IMR-90 (cell line): Measurements from ENCODE around the gene KLHL36. TPM values are rescaled to one million over a fixed set of nuclear protein-coding genes. Genes with fewer than 3 reads are reported as not detected.

Experiments
- ATAC-seq: fragments of 200-7000 bp; cut with Tn5 transposase; 2 replicates; pipeline ENCODE4 v1.9.1; 2020; ENCODE audit warnings: low read depth, mild to moderate bottlenecking, moderate library complexity
- BruUV-seq: library from RNA; stranded (reverse); fragments of 400-500 nt; replicated peaks from 2 replicates; lab custom pipeline; 2021; lab: Mats Ljungman, UMichigan
- CTCF ChIA-PET: fragments of 300-600 bp; formaldehyde crosslinking; extraction: SDS; loops from one replicate; lab custom pipeline; 2021; ENCODE audit warnings: antibody characterized with exemption; lab: Yijun Ruan, JAX
- POLR2A ChIA-PET: fragments of 300-600 bp; sonication (Branson Sonifier 250); formaldehyde crosslinking; loops from one replicate; lab custom pipeline; 2022; ENCODE audit warnings: antibody characterized with exemption; ENCODE audit not compliant: unreplicated experiment; lab: Charles Lee
- DNase-seq: peaks from one replicate; pipeline ENCODE4 v3.0.0; 2013
- H2AFZ ChIP-seq: replicated peaks from 2 replicates; pipeline ENCODE3; 2013; ENCODE audit warnings: low read length, mild to moderate bottlenecking; ENCODE audit not compliant: poor library complexity
- H2AK5ac ChIP-seq: 2 replicates; pipeline ENCODE4 v1.6.1; 2013; ENCODE audit warnings: low read depth, low read length, inconsistent platforms
- H2AK9ac ChIP-seq: replicated peaks from 2 replicates; pipeline ENCODE3; 2013; ENCODE audit warnings: mild to moderate bottlenecking, low read depth, low read length, moderate library complexity; ENCODE audit not compliant: poor library complexity
- H2BK120ac ChIP-seq: 2 replicates; pipeline ENCODE4 v1.6.1; 2013; ENCODE audit warnings: low read depth, low read length, inconsistent platforms
- H2BK15ac ChIP-seq: 3 replicates; pipeline ENCODE4 v1.6.1; 2013; ENCODE audit warnings: low read depth, low read length, inconsistent platforms
- H2BK20ac ChIP-seq: 2 replicates; pipeline ENCODE4 v1.6.1; 2013; ENCODE audit warnings: low read depth, mild to moderate bottlenecking, inconsistent platforms, low read length, moderate library complexity
- H2BK5ac ChIP-seq: 2 replicates; pipeline ENCODE4 v1.6.1; 2013; ENCODE audit warnings: mild to moderate bottlenecking, low read depth, low read length, inconsistent platforms; ENCODE audit not compliant: poor library complexity, severe bottlenecking
- H3K14ac ChIP-seq: replicated peaks from 2 replicates; pipeline ENCODE4 v1.6.1; 2013; ENCODE audit warnings: low read depth, low read length, inconsistent platforms
- H3K18ac ChIP-seq: 2 replicates; pipeline ENCODE4 v1.6.1; 2013; ENCODE audit warnings: low read depth, low read length, control low read depth
- H3K23ac ChIP-seq: 2 replicates; pipeline ENCODE4 v1.6.1; 2013; ENCODE audit warnings: low read depth, low read length, inconsistent platforms
- H3K27ac ChIP-seq: 2 replicates; pipeline ENCODE4 v1.5.1; 2013; ENCODE audit warnings: mild to moderate bottlenecking, control low read depth, low read length; ENCODE audit not compliant: insufficient read depth
- H3K27me3 ChIP-seq: 2 replicates; pipeline ENCODE4 v1.6.1; 2013; ENCODE audit warnings: low read length; ENCODE audit not compliant: control insufficient read depth, insufficient read depth
- H3K36me3 ChIP-seq: 2 replicates; pipeline ENCODE4 v1.6.1; 2013; ENCODE audit warnings: low read length, mixed read lengths; ENCODE audit not compliant: control insufficient read depth, insufficient read depth
- H3K4ac ChIP-seq: 2 replicates; pipeline ENCODE4 v1.6.1; 2013; ENCODE audit warnings: low read depth, low read length, inconsistent platforms
- H3K4me1 ChIP-seq: 2 replicates; pipeline ENCODE4 v1.6.1; 2013; ENCODE audit warnings: low read length, mixed read lengths; ENCODE audit not compliant: control insufficient read depth, insufficient read depth
- H3K4me2 ChIP-seq: 2 replicates; pipeline ENCODE4 v1.6.1; 2013; ENCODE audit warnings: low read depth, mild to moderate bottlenecking, control low read depth, low read length, moderate library complexity
- H3K4me3 ChIP-seq: 2 replicates; pipeline ENCODE4 v1.5.1; 2013; ENCODE audit warnings: low read depth, mild to moderate bottlenecking, control low read depth, low read length, moderate library complexity; ENCODE audit not compliant: insufficient read depth
- H3K56ac ChIP-seq: 2 replicates; pipeline ENCODE4 v1.6.1; 2013; ENCODE audit warnings: low read length, inconsistent platforms; ENCODE audit not compliant: insufficient read depth; ENCODE audit errors: extremely low read depth
- H3K79me1 ChIP-seq, 2 experiments: 2 replicates each; pipeline ENCODE4 v1.6.1; 2013; ENCODE audit warnings: low read length in 2 of 2, inconsistent platforms in 1 of 2, low read depth in 1 of 2
- H3K9ac ChIP-seq: 2 replicates; pipeline ENCODE4 v1.6.1; 2013; ENCODE audit warnings: low read depth, low read length, control low read depth
- H3K9me1 ChIP-seq: 2 replicates; pipeline ENCODE4 v1.6.1; 2013; ENCODE audit warnings: low read length, inconsistent platforms; ENCODE audit not compliant: insufficient read depth
- H3K9me3 ChIP-seq: 2 replicates; pipeline ENCODE4 v1.6.1; 2013; ENCODE audit warnings: low read length; ENCODE audit not compliant: control insufficient read depth, insufficient read depth
- H4K20me1 ChIP-seq: 2 replicates; pipeline ENCODE4 v1.6.1; 2013; ENCODE audit warnings: low read length, inconsistent platforms; ENCODE audit not compliant: insufficient read depth
- H4K5ac ChIP-seq: 2 replicates; pipeline ENCODE4 v1.6.1; 2013; ENCODE audit warnings: mild to moderate bottlenecking, low read depth, low read length, control low read depth
- H4K8ac ChIP-seq, 2 experiments: 2 replicates each; pipeline ENCODE4 v1.6.1; 2013; ENCODE audit warnings: low read depth in 2 of 2, low read length in 2 of 2, control low read depth in 1 of 2, inconsistent platforms in 1 of 2
- H4K91ac ChIP-seq: 2 replicates; pipeline ENCODE4 v1.6.1; 2013; ENCODE audit warnings: low read depth, low read length, inconsistent platforms; ENCODE audit not compliant: insufficient read depth
- MXI1 ChIP-seq: IDR thresholded peaks from 2 replicates; pipeline ENCODE4 v1.6.1; 2012; ENCODE audit warnings: low read depth, mild to moderate bottlenecking, low read length, moderate library complexity, borderline replicate concordance
- POLR2A ChIP-seq: IDR thresholded peaks from 2 replicates; pipeline ENCODE4 v1.6.1; 2012; ENCODE audit warnings: mild to moderate bottlenecking, low read depth, low read length
- RCOR1 ChIP-seq: IDR thresholded peaks from 2 replicates; pipeline ENCODE4 v1.6.1; 2012; ENCODE audit warnings: mild to moderate bottlenecking, low read length, improper control_type of control experiment; ENCODE audit not compliant: insufficient replicate concordance
- WGBS, 2 experiments: methylation state at CpG; one replicate each; pipeline versions ENCODE4 v1.1.5 to v1.1.7; 2013; ENCODE audit warnings: missing lambda C conversion rate in 2 of 2; ENCODE audit not compliant: insufficient read length in 1 of 2; ENCODE audit errors: extremely low coverage in 2 of 2; 5-methylcytosine and 5-hydroxymethylcytosine counted together
- dilution Hi-C: fragments of 300-500 bp; cut with HindIII; formaldehyde crosslinking; loops from one replicate; pipeline ENCODE4 v1.14.3; 2018; ENCODE audit warnings: low sequenced_read_pairs; ENCODE audit not compliant: unreplicated experiment
- in situ Hi-C: fragments of 300-500 bp; cut with MboI; formaldehyde crosslinking; loops from 3 replicates; pipeline ENCODE4 v1.14.3; 2019; ENCODE audit warnings: low sequenced_read_pairs, inconsistent platforms, mixed read lengths
- intact Hi-C: fragments of 100-400 bp; cut with micrococcal nuclease; formaldehyde crosslinking; loops from 2 replicates; pipeline ENCODE4 v1.10.0; 2022
- polyA plus RNA-seq, 3 experiments: library from polyadenylated mRNA; depleted of rRNA; stranded (reverse); fragments of >200 nt; gene quantifications; 2 replicates each; pipeline ENCODE4 v1.2.3, GENCODE V29; 2012; ENCODE audit warnings: low replicate concordance in 1 of 3
- total RNA-seq: library from RNA; depleted of rRNA; stranded (reverse); fragments of >200 nt; gene quantifications from 2 replicates; pipeline ENCODE4 v1.2.3, GENCODE V29; 2012

KLHL36 gene
- total and polyA plus RNA-seq, 2 of the 4 experiments (the other 2 are of a cell fraction), result 45.9 to 46.3 TPM

DNA sequence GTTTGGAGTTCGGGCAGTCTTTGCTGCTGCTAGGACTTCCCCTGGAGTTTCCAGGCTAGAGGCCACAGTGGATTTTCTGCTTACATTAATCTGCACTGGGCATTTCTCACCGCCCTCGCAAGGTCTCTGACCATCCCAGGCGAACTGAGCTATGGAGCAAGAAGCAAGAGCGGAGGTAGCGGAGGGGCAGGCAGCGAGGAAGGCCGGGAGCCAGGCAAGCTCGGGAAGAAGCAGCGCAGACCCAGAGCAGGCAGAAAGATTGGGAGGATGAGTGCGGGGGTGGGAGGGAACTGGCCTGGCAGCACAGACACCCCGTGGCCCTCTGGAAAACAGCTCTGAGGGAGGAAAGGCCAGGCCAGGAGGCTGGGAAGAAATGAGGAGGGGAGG lies 34.2 kb upstream of the KLHL36 start:
- Histone ChIP-seq H3K79me1 (peaks cover 9 to 75% of the 10 kb centered on the region in 2 experiments), H3K9me1 (peaks cover 46% of the 10 kb centered on the region), H4K5ac (no peak overlapping the region), H3K23ac (peak overlapping the region; percentile 68), H3K4ac (peak overlapping the region; percentile 7; the same call in 1 of the 2 replicates), H4K91ac (no peak overlapping the region), H3K27me3 (no peaks in the 10 kb centered on the region), H3K4me2 (peak overlapping the region; percentile 10; the same call in 1 of the 2 replicates), H2BK5ac (peak overlapping the region; percentile 43), H4K8ac (0 out of 4 replicates have a peak overlapping the region, but pooled peaks of 1 of the 2 experiments have one; percentile 54), H3K14ac (peak overlapping the region; percentile 28; the same call in 1 of the 2 replicates), H2AK5ac (peak overlapping the region; percentile 39), H3K9me3 (no peaks in the 10 kb centered on the region), H4K20me1 (peaks cover 88% of the 10 kb centered on the region), H3K27ac (peak overlapping the region; percentile 2), H2BK120ac (no peak overlapping the region), H3K36me3 (peaks cover 32% of the 10 kb centered on the region), H3K18ac (no peak overlapping the region; the same call in 1 of the 2 replicates), H2BK15ac (no peak overlapping the region), H2AFZ (no peak overlapping the region), H2BK20ac (no peak overlapping the region), H3K9ac (0 out of 2 replicates have a peak overlapping the region, but pooled peaks have one; percentile 2), H3K4me3 (no peak overlapping the region), H3K56ac (no peak overlapping the region), H2AK9ac (peak overlapping the region; percentile 21), H3K4me1 (peaks cover 33% of the 10 kb centered on the region)
- DNase-seq (peak; percentile 48), ATAC-seq (no peak)
- intact Hi-C loops, result loop anchor here (5.0 to 10.0 kb wide), 2 partner anchors 47 to 319 kb away; partner anchors contain the start of gene WFDC1
- WGBS, 2 experiments, result 73% methylated on average over 10 of the region's 12 CpGs; no CpG with 5 or more reads in 1 of the 2 experiments
- POLR2A ChIA-PET, result no interaction called here
- CTCF ChIA-PET, result interaction anchor here (0.5 to 1.0 kb wide), 2 partner anchors 9 to 102 kb away, joined by 3 to 7 read pairs; no protein-coding TSS in a partner anchor
- TF ChIP-seq POLR2A (no peak), MXI1 (no peak), RCOR1 (no peak)
- BruUV-seq, result no TSS peak
- dilution Hi-C loops, result no loop called here
- in situ Hi-C loops, result no loop called here
